NCI-H510A treated with DMSO at 0.1 percent for 48 hours (cell line): ENCODE measurements around the gene ZDHHC4.
"Not testable (repeated sequence)": the region's sequence is repeated elsewhere in the genome, so short reads cannot be mapped to it uniquely, and the experiment has no call there.

ENCODE experiments used
- DNase-seq: peaks from one replicate; lab custom pipeline; 2025; lab: John Stamatoyannopoulos, UW

Gene ZDHHC4

DNA sequence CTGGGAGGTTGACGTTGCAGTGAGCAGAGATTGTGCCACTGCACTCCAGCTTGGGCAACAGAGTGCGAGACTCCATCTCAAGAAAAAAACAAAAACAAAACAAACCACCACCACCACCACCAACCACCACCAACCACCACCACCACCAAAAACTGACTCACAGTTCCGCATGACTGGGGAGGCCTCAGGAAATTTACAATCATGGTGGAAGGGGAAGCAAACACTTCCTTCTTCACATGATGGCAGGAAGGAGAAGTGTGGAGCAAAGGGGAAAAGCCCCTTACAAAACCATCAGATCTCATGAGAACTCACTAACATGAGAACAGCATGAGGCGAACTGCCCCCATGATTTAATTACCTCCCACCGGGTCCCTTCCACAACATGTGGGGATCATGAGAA lies 57.7 kb downstream of the ZDHHC4 start:
- DNase-seq = not testable (repeated sequence)

GRCh38 chr7:6636741-6637543 lies 59.7 kb downstream of the ZDHHC4 start, which contains the start of gene ZNF316:
TSS of gene ZNF316 (plus strand) at chr7:6637318. CDS start at chr7:6642410, 5,092 bp downstream.
- no peak for DNase-seq

GRCh38 chr7:6637544-6638229 lies 60.4 kb downstream of the ZDHHC4 start:
- DNase-seq = peak; percentile 12
